ENCODE measurements around the gene CCR7.

DNA sequence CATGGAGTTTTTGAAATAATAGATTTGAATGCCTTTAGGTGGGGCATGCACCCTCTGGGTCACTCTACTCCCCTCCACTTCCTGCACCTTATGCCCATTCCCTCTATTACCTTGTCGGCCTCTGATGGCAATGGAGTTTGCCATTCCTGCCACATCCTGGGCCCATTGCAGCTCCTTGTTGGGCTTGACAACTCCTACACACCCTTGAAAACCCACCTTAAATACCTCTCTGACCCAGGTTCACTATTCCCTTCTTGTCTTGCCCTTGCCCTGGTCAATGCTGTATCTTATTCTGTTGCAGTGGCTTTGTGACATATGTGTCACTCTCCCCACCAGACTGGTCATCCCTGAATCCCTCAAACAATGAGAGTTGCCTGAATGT lies 2.4 kb downstream of the CCR7 start:
- TF ChIP-seq POLR2A (IDR thresholded peaks at IDR 0.05; ENCODE audit: low read depth, low read length) (no peak), CEBPB (IDR thresholded peaks at IDR 0.05; ENCODE audit: low read depth, low read length) (no peak), FOS (IDR thresholded peaks at IDR 0.05; ENCODE audit: low read depth, low read length) (no peak), RAD21 (IDR thresholded peaks at IDR 0.05; ENCODE audit: low read length) (no peak), SMC3 (IDR thresholded peaks at IDR 0.05; ENCODE audit: low read depth, low read length) (no peak), NFE2L2 (IDR thresholded peaks at IDR 0.05; ENCODE audit: low read depth, low read length) (no peak), RFX5 (IDR thresholded peaks at IDR 0.05; ENCODE audit: low read depth, low read length) (no peak), MXI1 (IDR thresholded peaks at IDR 0.05; ENCODE audit: borderline replicate concordance, low read depth, low read length) (no peak), CHD1 (IDR thresholded peaks at IDR 0.05; ENCODE audit: low read depth, low read length) (no peak), RCOR1 (IDR thresholded peaks at IDR 0.05; ENCODE audit: insufficient replicate concordance, low read length) (no peak), MAZ (IDR thresholded peaks at IDR 0.05; ENCODE audit: borderline replicate concordance, low read depth, low read length) (no peak)
- TF ChIP-seq, protein P1, sequence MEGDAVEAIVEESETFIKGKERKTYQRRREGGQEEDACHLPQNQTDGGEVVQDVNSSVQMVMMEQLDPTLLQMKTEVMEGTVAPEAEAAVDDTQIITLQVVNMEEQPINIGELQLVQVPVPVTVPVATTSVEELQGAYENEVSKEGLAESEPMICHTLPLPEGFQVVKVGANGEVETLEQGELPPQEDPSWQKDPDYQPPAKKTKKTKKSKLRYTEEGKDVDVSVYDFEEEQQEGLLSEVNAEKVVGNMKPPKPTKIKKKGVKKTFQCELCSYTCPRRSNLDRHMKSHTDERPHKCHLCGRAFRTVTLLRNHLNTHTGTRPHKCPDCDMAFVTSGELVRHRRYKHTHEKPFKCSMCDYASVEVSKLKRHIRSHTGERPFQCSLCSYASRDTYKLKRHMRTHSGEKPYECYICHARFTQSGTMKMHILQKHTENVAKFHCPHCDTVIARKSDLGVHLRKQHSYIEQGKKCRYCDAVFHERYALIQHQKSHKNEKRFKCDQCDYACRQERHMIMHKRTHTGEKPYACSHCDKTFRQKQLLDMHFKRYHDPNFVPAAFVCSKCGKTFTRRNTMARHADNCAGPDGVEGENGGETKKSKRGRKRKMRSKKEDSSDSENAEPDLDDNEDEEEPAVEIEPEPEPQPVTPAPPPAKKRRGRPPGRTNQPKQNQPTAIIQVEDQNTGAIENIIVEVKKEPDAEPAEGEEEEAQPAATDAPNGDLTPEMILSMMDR (conservative IDR thresholded peaks at IDR 0.05; ENCODE audit: low read depth, low read length): no peak
- TF ChIP-seq, protein P2, sequence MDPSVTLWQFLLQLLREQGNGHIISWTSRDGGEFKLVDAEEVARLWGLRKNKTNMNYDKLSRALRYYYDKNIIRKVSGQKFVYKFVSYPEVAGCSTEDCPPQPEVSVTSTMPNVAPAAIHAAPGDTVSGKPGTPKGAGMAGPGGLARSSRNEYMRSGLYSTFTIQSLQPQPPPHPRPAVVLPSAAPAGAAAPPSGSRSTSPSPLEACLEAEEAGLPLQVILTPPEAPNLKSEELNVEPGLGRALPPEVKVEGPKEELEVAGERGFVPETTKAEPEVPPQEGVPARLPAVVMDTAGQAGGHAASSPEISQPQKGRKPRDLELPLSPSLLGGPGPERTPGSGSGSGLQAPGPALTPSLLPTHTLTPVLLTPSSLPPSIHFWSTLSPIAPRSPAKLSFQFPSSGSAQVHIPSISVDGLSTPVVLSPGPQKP (IDR thresholded peaks at IDR 0.05; ENCODE audit: borderline replicate concordance, low read depth, low read length): no peak

Measured in IMR-90 (cell line).